IMR-90 (cell line): ENCODE measurements around the gene TFEB. TPM values are rescaled to one million over a fixed set of nuclear protein-coding genes. Genes with fewer than 3 reads are reported as not detected.

Source experiments
- ATAC-seq: fragments of 200-7000 bp; cut with Tn5 transposase; 2 replicates; pipeline ENCODE4 v1.9.1; 2020; ENCODE audit warnings: low read depth, mild to moderate bottlenecking, moderate library complexity
- BruUV-seq: library from RNA; stranded (reverse); fragments of 400-500 nt; replicated peaks from 2 replicates; lab custom pipeline; 2021; lab: Mats Ljungman, UMichigan
- CTCF ChIA-PET: fragments of 300-600 bp; formaldehyde crosslinking; extraction: SDS; loops from one replicate; lab custom pipeline; 2021; ENCODE audit warnings: antibody characterized with exemption; lab: Yijun Ruan, JAX
- POLR2A ChIA-PET: fragments of 300-600 bp; sonication (Branson Sonifier 250); formaldehyde crosslinking; loops from one replicate; lab custom pipeline; 2022; ENCODE audit warnings: antibody characterized with exemption; ENCODE audit not compliant: unreplicated experiment; lab: Charles Lee
- DNase-seq: peaks from one replicate; pipeline ENCODE4 v3.0.0; 2013
- H2AFZ ChIP-seq: replicated peaks from 2 replicates; pipeline ENCODE3; 2013; ENCODE audit warnings: low read length, mild to moderate bottlenecking; ENCODE audit not compliant: poor library complexity
- H2AK5ac ChIP-seq: 2 replicates; pipeline ENCODE4 v1.6.1; 2013; ENCODE audit warnings: low read depth, low read length, inconsistent platforms
- H2AK9ac ChIP-seq: replicated peaks from 2 replicates; pipeline ENCODE3; 2013; ENCODE audit warnings: mild to moderate bottlenecking, low read depth, low read length, moderate library complexity; ENCODE audit not compliant: poor library complexity
- H2BK120ac ChIP-seq: 2 replicates; pipeline ENCODE4 v1.6.1; 2013; ENCODE audit warnings: low read depth, low read length, inconsistent platforms
- H2BK15ac ChIP-seq: 3 replicates; pipeline ENCODE4 v1.6.1; 2013; ENCODE audit warnings: low read depth, low read length, inconsistent platforms
- H2BK20ac ChIP-seq: 2 replicates; pipeline ENCODE4 v1.6.1; 2013; ENCODE audit warnings: low read depth, mild to moderate bottlenecking, inconsistent platforms, low read length, moderate library complexity
- H2BK5ac ChIP-seq: 2 replicates; pipeline ENCODE4 v1.6.1; 2013; ENCODE audit warnings: mild to moderate bottlenecking, low read depth, low read length, inconsistent platforms; ENCODE audit not compliant: poor library complexity, severe bottlenecking
- H3K14ac ChIP-seq: replicated peaks from 2 replicates; pipeline ENCODE4 v1.6.1; 2013; ENCODE audit warnings: low read depth, low read length, inconsistent platforms
- H3K18ac ChIP-seq: 2 replicates; pipeline ENCODE4 v1.6.1; 2013; ENCODE audit warnings: low read depth, low read length, control low read depth
- H3K23ac ChIP-seq: 2 replicates; pipeline ENCODE4 v1.6.1; 2013; ENCODE audit warnings: low read depth, low read length, inconsistent platforms
- H3K27ac ChIP-seq: 2 replicates; pipeline ENCODE4 v1.5.1; 2013; ENCODE audit warnings: mild to moderate bottlenecking, control low read depth, low read length; ENCODE audit not compliant: insufficient read depth
- H3K27me3 ChIP-seq: 2 replicates; pipeline ENCODE4 v1.6.1; 2013; ENCODE audit warnings: low read length; ENCODE audit not compliant: control insufficient read depth, insufficient read depth
- H3K36me3 ChIP-seq: 2 replicates; pipeline ENCODE4 v1.6.1; 2013; ENCODE audit warnings: low read length, mixed read lengths; ENCODE audit not compliant: control insufficient read depth, insufficient read depth
- H3K4ac ChIP-seq: 2 replicates; pipeline ENCODE4 v1.6.1; 2013; ENCODE audit warnings: low read depth, low read length, inconsistent platforms
- H3K4me1 ChIP-seq: 2 replicates; pipeline ENCODE4 v1.6.1; 2013; ENCODE audit warnings: low read length, mixed read lengths; ENCODE audit not compliant: control insufficient read depth, insufficient read depth
- H3K4me2 ChIP-seq: 2 replicates; pipeline ENCODE4 v1.6.1; 2013; ENCODE audit warnings: low read depth, mild to moderate bottlenecking, control low read depth, low read length, moderate library complexity
- H3K4me3 ChIP-seq: 2 replicates; pipeline ENCODE4 v1.5.1; 2013; ENCODE audit warnings: low read depth, mild to moderate bottlenecking, control low read depth, low read length, moderate library complexity; ENCODE audit not compliant: insufficient read depth
- H3K56ac ChIP-seq: 2 replicates; pipeline ENCODE4 v1.6.1; 2013; ENCODE audit warnings: low read length, inconsistent platforms; ENCODE audit not compliant: insufficient read depth; ENCODE audit errors: extremely low read depth
- H3K79me1 ChIP-seq, 2 experiments: 2 replicates each; pipeline ENCODE4 v1.6.1; 2013; ENCODE audit warnings: low read length in 2 of 2, inconsistent platforms in 1 of 2, low read depth in 1 of 2
- H3K9ac ChIP-seq: 2 replicates; pipeline ENCODE4 v1.6.1; 2013; ENCODE audit warnings: low read depth, low read length, control low read depth
- H3K9me1 ChIP-seq: 2 replicates; pipeline ENCODE4 v1.6.1; 2013; ENCODE audit warnings: low read length, inconsistent platforms; ENCODE audit not compliant: insufficient read depth
- H3K9me3 ChIP-seq: 2 replicates; pipeline ENCODE4 v1.6.1; 2013; ENCODE audit warnings: low read length; ENCODE audit not compliant: control insufficient read depth, insufficient read depth
- H4K20me1 ChIP-seq: 2 replicates; pipeline ENCODE4 v1.6.1; 2013; ENCODE audit warnings: low read length, inconsistent platforms; ENCODE audit not compliant: insufficient read depth
- H4K5ac ChIP-seq: 2 replicates; pipeline ENCODE4 v1.6.1; 2013; ENCODE audit warnings: mild to moderate bottlenecking, low read depth, low read length, control low read depth
- H4K8ac ChIP-seq, 2 experiments: 2 replicates each; pipeline ENCODE4 v1.6.1; 2013; ENCODE audit warnings: low read depth in 2 of 2, low read length in 2 of 2, control low read depth in 1 of 2, inconsistent platforms in 1 of 2
- H4K91ac ChIP-seq: 2 replicates; pipeline ENCODE4 v1.6.1; 2013; ENCODE audit warnings: low read depth, low read length, inconsistent platforms; ENCODE audit not compliant: insufficient read depth
- CEBPB ChIP-seq: IDR thresholded peaks from 2 replicates; pipeline ENCODE4 v1.6.1; 2012; ENCODE audit warnings: low read depth, low read length, improper control_type of control experiment
- CHD1 ChIP-seq: IDR thresholded peaks from 2 replicates; pipeline ENCODE4 v1.6.1; 2012; ENCODE audit warnings: low read depth, low read length, improper control_type of control experiment
- FOS ChIP-seq: fragments of 150-350 bp; IDR thresholded peaks from 2 replicates; pipeline ENCODE4 v1.6.1; 2016; ENCODE audit warnings: low read depth, low read length
- MAFK ChIP-seq: IDR thresholded peaks from 2 replicates; pipeline ENCODE4 v1.6.1; 2012; ENCODE audit warnings: low read depth, low read length, improper control_type of control experiment
- MAZ ChIP-seq: IDR thresholded peaks from 2 replicates; pipeline ENCODE4 v1.6.1; 2012; ENCODE audit warnings: low read depth, mild to moderate bottlenecking, low read length, improper control_type of control experiment, moderate library complexity, borderline replicate concordance
- NFE2L2 ChIP-seq: fragments of 150-350 bp; IDR thresholded peaks from 2 replicates; pipeline ENCODE4 v1.6.1; 2016; ENCODE audit warnings: low read depth, mild to moderate bottlenecking, low read length
- POLR2A ChIP-seq: IDR thresholded peaks from 2 replicates; pipeline ENCODE4 v1.6.1; 2012; ENCODE audit warnings: mild to moderate bottlenecking, low read depth, low read length
- RAD21 ChIP-seq: IDR thresholded peaks from 2 replicates; pipeline ENCODE4 v1.6.1; 2012; ENCODE audit warnings: low read length, improper control_type of control experiment
- RCOR1 ChIP-seq: IDR thresholded peaks from 2 replicates; pipeline ENCODE4 v1.6.1; 2012; ENCODE audit warnings: mild to moderate bottlenecking, low read length, improper control_type of control experiment; ENCODE audit not compliant: insufficient replicate concordance
- RFX5 ChIP-seq: IDR thresholded peaks from 2 replicates; pipeline ENCODE4 v1.8.0; 2012; ENCODE audit warnings: low read depth, mild to moderate bottlenecking, low read length, moderate library complexity
- SMC3 ChIP-seq: fragments of 150-350 bp; IDR thresholded peaks from 2 replicates; pipeline ENCODE4 v1.6.1; 2016; ENCODE audit warnings: low read depth, mild to moderate bottlenecking, antibody characterized with exemption, low read length, moderate library complexity
- WGBS, 2 experiments: methylation state at CpG; one replicate each; pipeline versions ENCODE4 v1.1.5 to v1.1.7; 2013; ENCODE audit warnings: missing lambda C conversion rate in 2 of 2; ENCODE audit not compliant: insufficient read length in 1 of 2; ENCODE audit errors: extremely low coverage in 2 of 2; 5-methylcytosine and 5-hydroxymethylcytosine counted together
- dilution Hi-C: fragments of 300-500 bp; cut with HindIII; formaldehyde crosslinking; loops from one replicate; pipeline ENCODE4 v1.14.3; 2018; ENCODE audit warnings: low sequenced_read_pairs; ENCODE audit not compliant: unreplicated experiment
- in situ Hi-C: fragments of 300-500 bp; cut with MboI; formaldehyde crosslinking; loops from 3 replicates; pipeline ENCODE4 v1.14.3; 2019; ENCODE audit warnings: low sequenced_read_pairs, inconsistent platforms, mixed read lengths
- intact Hi-C: fragments of 100-400 bp; cut with micrococcal nuclease; formaldehyde crosslinking; loops from 2 replicates; pipeline ENCODE4 v1.10.0; 2022
- polyA plus RNA-seq, 3 experiments: library from polyadenylated mRNA; depleted of rRNA; stranded (reverse); fragments of >200 nt; gene quantifications; 2 replicates each; pipeline ENCODE4 v1.2.3, GENCODE V29; 2012; ENCODE audit warnings: low replicate concordance in 1 of 3
- total RNA-seq: library from RNA; depleted of rRNA; stranded (reverse); fragments of >200 nt; gene quantifications from 2 replicates; pipeline ENCODE4 v1.2.3, GENCODE V29; 2012
- TF ChIP-seq, protein P1 (sequence below): conservative IDR thresholded peaks from 2 replicates; pipeline ENCODE4 v1.5.1; 2012; ENCODE audit warnings: mild to moderate bottlenecking, low read depth, low read length, improper control_type of control experiment
- TF ChIP-seq, protein P2 (sequence below): fragments of 150-350 bp; IDR thresholded peaks from 2 replicates; pipeline ENCODE4 v1.6.1; 2017; ENCODE audit warnings: mild to moderate bottlenecking, antibody characterized with exemption, low read length, low read depth
- TF ChIP-seq, protein P3 (sequence below): fragments of 150-350 bp; IDR thresholded peaks from 2 replicates; pipeline ENCODE4 v1.6.1; 2016; ENCODE audit warnings: low read depth, mild to moderate bottlenecking, low read length, moderate library complexity, borderline replicate concordance

The TFEB gene
- total and polyA plus RNA-seq, 2 of the 4 experiments (the other 2 are of a cell fraction): 4.5 to 4.9 TPM

DNA sequence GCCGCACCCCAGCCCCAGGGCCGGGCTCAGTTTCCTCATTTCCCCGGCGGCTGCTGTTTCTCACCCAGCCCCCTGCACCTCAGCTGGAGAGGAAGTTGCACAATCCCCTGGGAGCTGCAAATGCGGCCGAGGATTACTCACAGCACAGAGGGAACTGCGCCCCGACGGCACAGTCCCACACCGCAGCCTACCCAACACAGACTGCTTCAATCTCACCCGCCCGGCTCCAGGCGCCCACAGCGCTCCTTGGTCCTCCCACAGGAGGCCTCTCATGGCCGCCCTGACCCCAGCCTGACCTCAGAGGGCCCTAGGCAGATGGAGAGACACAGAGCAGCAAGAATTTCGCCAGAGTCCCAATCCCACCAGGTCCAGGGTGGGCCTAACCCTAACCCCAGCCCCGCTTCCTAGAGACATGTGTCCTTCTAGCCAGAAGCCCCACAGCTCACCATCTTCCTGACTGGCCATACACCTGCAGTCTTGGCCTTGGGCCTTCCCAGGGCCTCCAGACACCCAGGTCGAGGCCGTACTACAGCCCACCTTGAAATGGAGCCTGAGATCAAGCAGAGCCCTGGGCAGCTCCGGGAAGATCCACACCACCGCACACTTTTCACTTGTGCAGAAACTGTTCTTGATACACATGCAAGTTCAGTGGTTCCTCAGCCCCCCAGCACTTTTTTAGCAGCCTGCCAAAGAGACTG, 11.7 kb downstream of the TFEB start:
- intact Hi-C loops (no loop called here), in situ Hi-C loops (no loop called here), dilution Hi-C loops (no loop called here)
- ATAC-seq (peak; percentile 95), DNase-seq (peak; percentile 91)
- Histone ChIP-seq H3K79me1 (peaks cover 6 to 14% of the 10 kb centered on the region in 2 experiments; a peak in 3 of 4 replicates), H3K9ac (0 out of 2 replicates have a peak overlapping the region, but pooled peaks have one; percentile 24), H3K27ac (peak overlapping the region; percentile 72), H3K4me1 (peaks cover 14% of the 10 kb centered on the region), H3K4ac (peak overlapping the region; percentile 89), H4K8ac (peak overlapping the region; percentile 93 to 98), H3K9me3 (no peaks in the 10 kb centered on the region), H3K4me2 (peak overlapping the region; percentile 37; the same call in 1 of the 2 replicates), H2BK20ac (peak overlapping the region; percentile 32), H2BK120ac (peak overlapping the region; percentile 90), H3K56ac (peak overlapping the region; percentile 52; the same call in 1 of the 2 replicates), H3K27me3 (no peaks in the 10 kb centered on the region), H4K20me1 (no peaks in the 10 kb centered on the region), H4K5ac (peak overlapping the region; percentile 74), H3K9me1 (peaks cover 18% of the 10 kb centered on the region), H3K18ac (peak overlapping the region; percentile 21; the same call in 1 of the 2 replicates), H3K23ac (peak overlapping the region; percentile 44; the same call in 1 of the 2 replicates), H4K91ac (peak overlapping the region; percentile 82), H2BK5ac (peak overlapping the region; percentile 71), H2AK5ac (peak overlapping the region; percentile 81), H2AFZ (peak overlapping the region; percentile 85), H3K4me3 (no peak overlapping the region), H2BK15ac (peak overlapping the region; percentile 94; the same call in 2 of the 3 replicates), H3K14ac (peak overlapping the region; percentile 83), H2AK9ac (peak overlapping the region; percentile 87), H3K36me3 (no peaks in the 10 kb centered on the region)
- POLR2A ChIA-PET: no interaction called here
- WGBS, 2 experiments: 100% methylated on average over 5 of the region's 21 CpGs; no CpG with 5 or more reads in 1 of the 2 experiments
- CTCF ChIA-PET: no interaction called here
- no TSS peak for BruUV-seq
- no peak for TF ChIP-seq MAFK
- no peak for TF ChIP-seq RFX5
- no peak for TF ChIP-seq RCOR1
- TF ChIP-seq, protein P1, sequence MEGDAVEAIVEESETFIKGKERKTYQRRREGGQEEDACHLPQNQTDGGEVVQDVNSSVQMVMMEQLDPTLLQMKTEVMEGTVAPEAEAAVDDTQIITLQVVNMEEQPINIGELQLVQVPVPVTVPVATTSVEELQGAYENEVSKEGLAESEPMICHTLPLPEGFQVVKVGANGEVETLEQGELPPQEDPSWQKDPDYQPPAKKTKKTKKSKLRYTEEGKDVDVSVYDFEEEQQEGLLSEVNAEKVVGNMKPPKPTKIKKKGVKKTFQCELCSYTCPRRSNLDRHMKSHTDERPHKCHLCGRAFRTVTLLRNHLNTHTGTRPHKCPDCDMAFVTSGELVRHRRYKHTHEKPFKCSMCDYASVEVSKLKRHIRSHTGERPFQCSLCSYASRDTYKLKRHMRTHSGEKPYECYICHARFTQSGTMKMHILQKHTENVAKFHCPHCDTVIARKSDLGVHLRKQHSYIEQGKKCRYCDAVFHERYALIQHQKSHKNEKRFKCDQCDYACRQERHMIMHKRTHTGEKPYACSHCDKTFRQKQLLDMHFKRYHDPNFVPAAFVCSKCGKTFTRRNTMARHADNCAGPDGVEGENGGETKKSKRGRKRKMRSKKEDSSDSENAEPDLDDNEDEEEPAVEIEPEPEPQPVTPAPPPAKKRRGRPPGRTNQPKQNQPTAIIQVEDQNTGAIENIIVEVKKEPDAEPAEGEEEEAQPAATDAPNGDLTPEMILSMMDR: 0 out of 2 replicates have a peak, but pooled peaks have one; percentile 23
- TF ChIP-seq NFE2L2: no peak
- TF ChIP-seq POLR2A: no peak
- TF ChIP-seq, protein P2, sequence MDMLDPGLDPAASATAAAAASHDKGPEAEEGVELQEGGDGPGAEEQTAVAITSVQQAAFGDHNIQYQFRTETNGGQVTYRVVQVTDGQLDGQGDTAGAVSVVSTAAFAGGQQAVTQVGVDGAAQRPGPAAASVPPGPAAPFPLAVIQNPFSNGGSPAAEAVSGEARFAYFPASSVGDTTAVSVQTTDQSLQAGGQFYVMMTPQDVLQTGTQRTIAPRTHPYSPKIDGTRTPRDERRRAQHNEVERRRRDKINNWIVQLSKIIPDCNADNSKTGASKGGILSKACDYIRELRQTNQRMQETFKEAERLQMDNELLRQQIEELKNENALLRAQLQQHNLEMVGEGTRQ: no peak
- TF ChIP-seq CHD1: no peak
- TF ChIP-seq FOS: peak; percentile 66
- TF ChIP-seq SMC3: no peak
- peak; percentile 100 for TF ChIP-seq CEBPB
- TF ChIP-seq RAD21: no peak
- TF ChIP-seq MAZ: peak; percentile 66; the same call in 1 of the 2 replicates
- TF ChIP-seq, protein P3, sequence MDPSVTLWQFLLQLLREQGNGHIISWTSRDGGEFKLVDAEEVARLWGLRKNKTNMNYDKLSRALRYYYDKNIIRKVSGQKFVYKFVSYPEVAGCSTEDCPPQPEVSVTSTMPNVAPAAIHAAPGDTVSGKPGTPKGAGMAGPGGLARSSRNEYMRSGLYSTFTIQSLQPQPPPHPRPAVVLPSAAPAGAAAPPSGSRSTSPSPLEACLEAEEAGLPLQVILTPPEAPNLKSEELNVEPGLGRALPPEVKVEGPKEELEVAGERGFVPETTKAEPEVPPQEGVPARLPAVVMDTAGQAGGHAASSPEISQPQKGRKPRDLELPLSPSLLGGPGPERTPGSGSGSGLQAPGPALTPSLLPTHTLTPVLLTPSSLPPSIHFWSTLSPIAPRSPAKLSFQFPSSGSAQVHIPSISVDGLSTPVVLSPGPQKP: no peak
